Thymus (tissue), 11 donors: ENCODE results near the gene RFLNA. TPM values are rescaled to one million over a fixed set of nuclear protein-coding genes. Genes with fewer than 3 reads are reported as not detected.

Experiments
- DNase-seq, 9 donors: peaks; one replicate each; pipeline ENCODE4 v3.0.0-alpha.2; 2013; ENCODE audit warnings: low spot score in 9 of 9, low read depth in 6 of 9, missing footprints in 1 of 9
- H3K27ac ChIP-seq, 2 donors: one replicate each; pipeline ENCODE4 v1.5.1; 2013; ENCODE audit warnings: control low read depth in 1 of 2, low read depth in 1 of 2, low read length in 1 of 2, mild to moderate bottlenecking in 1 of 2, moderate library complexity in 1 of 2
- H3K27me3 ChIP-seq, 2 donors: one replicate each; pipeline ENCODE4 v1.5.1; 2013; ENCODE audit warnings: low read length in 1 of 2; ENCODE audit not compliant: control insufficient read depth in 2 of 2, insufficient read depth in 1 of 2
- H3K36me3 ChIP-seq, 2 donors: one replicate each; pipeline ENCODE4 v1.5.1; 2013; ENCODE audit warnings: low read length in 1 of 2, mild to moderate bottlenecking in 1 of 2, moderate library complexity in 1 of 2; ENCODE audit not compliant: control insufficient read depth in 2 of 2, insufficient read depth in 2 of 2
- H3K4me1 ChIP-seq, 2 donors: one replicate each; pipeline ENCODE4 v1.5.1; 2013; ENCODE audit warnings: low read length in 2 of 2; ENCODE audit not compliant: control insufficient read depth in 2 of 2, insufficient read depth in 2 of 2
- H3K4me3 ChIP-seq, 2 donors: one replicate each; pipeline ENCODE4 v1.5.1; 2013; ENCODE audit warnings: low read length in 2 of 2, control low read depth in 1 of 2, mild to moderate bottlenecking in 1 of 2
- H3K9me3 ChIP-seq, 2 donors: one replicate each; pipeline ENCODE4 v1.5.1; 2013; ENCODE audit warnings: low read length in 1 of 2, mild to moderate bottlenecking in 1 of 2; ENCODE audit not compliant: control insufficient read depth in 2 of 2, insufficient read depth in 1 of 2
- WGBS: extraction: QIAGEN DNeasy Blood & Tissue Kit; methylation state at CpG from one replicate; pipeline ENCODE4 v1.1.7; 2013; 5-methylcytosine and 5-hydroxymethylcytosine counted together
- polyA plus RNA-seq: library from polyadenylated mRNA; stranded (reverse); fragments of 200-250 nt; gene quantifications from one replicate; pipeline ENCODE4 v1.2.3, GENCODE V29; 2013
- total RNA-seq: library from RNA; stranded (reverse); fragments of 120-200 nt; gene quantifications from one replicate; pipeline ENCODE4 v1.2.4, GENCODE V29; 2013
- donor health status: healthy.

RFLNA gene
- total and polyA plus RNA-seq, 2 donors: 0.33 to 0.59 TPM

DNA sequence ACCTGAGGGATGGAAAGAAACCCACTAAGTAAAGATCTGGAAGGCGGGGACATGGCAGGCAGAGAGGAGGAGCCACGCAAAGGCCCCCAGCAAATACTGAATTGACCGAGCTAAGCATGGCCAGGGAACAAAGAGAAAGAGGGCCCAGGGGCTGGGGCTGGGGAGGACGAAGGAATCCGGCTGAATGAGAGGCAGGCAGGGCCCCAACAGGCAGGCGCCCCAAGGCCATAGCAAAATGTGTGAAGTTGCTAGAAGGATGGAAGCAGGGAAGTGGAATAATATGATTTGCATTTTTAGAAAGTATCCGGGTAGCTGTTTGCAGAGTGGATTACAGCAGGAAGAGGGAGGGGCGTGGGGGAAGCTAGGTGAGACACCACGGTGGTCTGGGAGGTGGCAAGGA lies 49.1 kb downstream of the RFLNA start:
- no peak overlapping the region for H3K27ac ChIP-seq
- H3K9me3 ChIP-seq: no peaks in the 10 kb centered on the region
- H3K27me3 ChIP-seq: no peaks in the 10 kb centered on the region
- DNase-seq: no peak
- peaks cover 87 to 91% of the 10 kb centered on the region in 2 donors for H3K36me3 ChIP-seq
- WGBS: 97% methylated on average over 9 of the region's 9 CpGs
- no peak overlapping the region for H3K4me3 ChIP-seq
- H3K4me1 ChIP-seq: no peaks in the 10 kb centered on the region

DNA sequence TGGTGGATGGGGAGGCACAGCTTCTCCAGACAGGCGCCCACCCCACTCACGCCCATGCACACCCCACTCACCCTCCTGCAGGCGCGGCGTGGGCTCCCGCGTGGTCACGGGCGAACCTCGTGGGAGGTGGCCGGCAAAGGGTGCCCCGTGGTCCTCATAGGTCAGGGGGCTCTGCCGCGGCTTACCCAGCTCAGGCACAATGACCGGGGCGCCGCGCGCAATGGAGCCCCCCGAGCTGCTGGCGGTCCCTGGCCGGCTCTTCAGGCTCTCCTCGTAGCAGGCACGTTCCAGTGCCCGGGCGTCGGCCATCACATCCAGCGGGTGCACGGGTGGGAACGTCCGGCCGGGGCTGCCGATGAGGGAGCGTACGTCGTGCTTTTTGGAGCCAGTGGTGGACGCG lies 49.6 kb downstream of the RFLNA start:
- Histone ChIP-seq H3K27ac (no peak overlapping the region), H3K4me1 (no peaks in the 10 kb centered on the region), H3K27me3 (no peaks in the 10 kb centered on the region), H3K4me3 (no peak overlapping the region), H3K9me3 (no peaks in the 10 kb centered on the region), H3K36me3 (peaks cover 92 to 94% of the 10 kb centered on the region in 2 donors)
- DNase-seq: no peak
- 99% methylated on average over 38 of the region's 38 CpGs for WGBS

DNA sequence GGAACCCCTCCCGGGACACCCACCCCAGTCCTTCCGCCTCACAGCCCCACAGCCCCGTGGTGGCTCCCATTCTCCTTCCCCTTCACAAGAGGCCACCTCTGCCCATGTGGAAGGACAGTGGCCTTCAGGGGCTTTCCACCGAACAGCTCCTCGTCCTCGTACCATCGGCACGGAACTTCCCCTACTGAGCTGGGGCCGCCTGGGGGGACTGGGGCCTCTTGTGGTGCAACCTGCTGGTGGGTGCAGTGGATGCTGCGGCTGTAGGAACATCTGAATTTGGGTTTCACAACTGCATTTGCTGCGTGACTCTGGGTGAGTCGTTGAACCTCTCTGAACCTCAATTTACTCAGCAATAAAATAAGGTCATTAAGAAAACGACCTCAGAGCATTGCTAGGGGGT lies 50.9 kb downstream of the RFLNA start:
- 98% methylated on average over 13 of the region's 13 CpGs for WGBS
- Histone ChIP-seq H3K4me3 (no peak overlapping the region), H3K27me3 (no peaks in the 10 kb centered on the region), H3K4me1 (no peaks in the 10 kb centered on the region), H3K36me3 (peaks cover 92 to 94% of the 10 kb centered on the region in 2 donors), H3K9me3 (no peaks in the 10 kb centered on the region), H3K27ac (no peak overlapping the region)
- no peak for DNase-seq

DNA sequence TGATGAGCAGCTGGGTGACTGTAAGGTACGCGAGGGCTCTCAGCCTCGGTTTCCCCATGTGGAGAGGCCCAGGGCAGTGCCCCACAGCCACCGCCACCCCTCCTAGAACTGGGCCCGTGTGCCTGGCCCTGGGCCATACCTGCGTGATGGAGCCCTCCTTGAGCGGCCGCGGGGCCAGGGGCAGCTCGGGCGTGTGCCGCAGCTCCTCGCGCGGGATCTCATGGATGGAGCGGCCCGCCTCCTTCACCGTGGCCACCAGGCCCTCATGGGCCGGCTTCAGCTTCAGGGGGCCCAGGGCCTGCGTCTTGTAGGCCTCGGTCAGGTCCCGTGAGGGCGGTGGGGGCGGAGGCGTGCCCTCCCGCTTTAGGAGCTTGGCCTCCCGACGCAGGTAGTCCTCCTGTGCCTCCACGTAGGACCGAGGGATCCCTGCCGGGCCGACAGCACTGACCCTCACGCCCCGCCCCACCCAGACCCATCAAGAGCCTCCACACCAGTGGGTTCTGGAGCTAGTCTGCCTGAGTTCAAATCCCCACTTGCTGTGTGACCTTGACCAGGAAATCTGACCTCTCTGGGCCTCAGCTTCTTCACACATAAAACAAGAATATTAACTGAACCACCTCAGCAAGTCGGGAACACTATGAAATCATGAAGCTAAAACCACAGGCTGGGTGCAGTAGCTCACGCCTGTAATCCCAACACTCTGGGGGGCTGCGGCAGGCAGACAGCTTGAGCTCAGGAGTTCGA lies 51.7 kb downstream of the RFLNA start:
- H3K27ac ChIP-seq: no peak overlapping the region
- no peaks in the 10 kb centered on the region for H3K9me3 ChIP-seq
- peaks cover 92 to 96% of the 10 kb centered on the region in 2 donors for H3K36me3 ChIP-seq
- no peak overlapping the region for H3K4me3 ChIP-seq
- no peaks in the 10 kb centered on the region for H3K4me1 ChIP-seq
- WGBS: 98% methylated on average over 38 of the region's 38 CpGs
- no peak for DNase-seq
- no peaks in the 10 kb centered on the region for H3K27me3 ChIP-seq

DNA sequence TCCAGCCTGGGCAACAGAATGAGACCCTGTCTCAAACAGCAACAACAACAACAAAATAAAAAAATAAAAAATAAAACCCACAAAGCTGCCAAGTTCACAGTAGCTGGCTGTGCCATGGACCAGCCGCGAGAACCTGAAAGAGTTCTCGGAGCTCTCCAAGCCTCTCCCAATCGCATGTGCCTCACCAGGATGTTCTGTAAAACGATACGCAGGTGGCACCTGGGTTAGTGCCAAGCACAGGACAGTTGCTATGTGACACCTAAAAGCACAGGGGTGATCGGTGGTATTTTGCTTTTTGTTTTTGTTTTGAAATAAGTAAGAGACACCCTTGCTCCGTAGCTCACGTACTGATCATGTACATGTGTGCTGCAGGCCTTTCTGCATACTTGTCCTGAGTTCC lies 52.4 kb downstream of the RFLNA start:
- DNase-seq: no peak
- Histone ChIP-seq H3K4me1 (no peaks in the 10 kb centered on the region), H3K9me3 (no peaks in the 10 kb centered on the region), H3K27me3 (no peaks in the 10 kb centered on the region), H3K36me3 (peaks cover 94 to 96% of the 10 kb centered on the region in 2 donors), H3K27ac (no peak overlapping the region), H3K4me3 (no peak overlapping the region)
- WGBS: 97% methylated on average over 9 of the region's 9 CpGs

DNA sequence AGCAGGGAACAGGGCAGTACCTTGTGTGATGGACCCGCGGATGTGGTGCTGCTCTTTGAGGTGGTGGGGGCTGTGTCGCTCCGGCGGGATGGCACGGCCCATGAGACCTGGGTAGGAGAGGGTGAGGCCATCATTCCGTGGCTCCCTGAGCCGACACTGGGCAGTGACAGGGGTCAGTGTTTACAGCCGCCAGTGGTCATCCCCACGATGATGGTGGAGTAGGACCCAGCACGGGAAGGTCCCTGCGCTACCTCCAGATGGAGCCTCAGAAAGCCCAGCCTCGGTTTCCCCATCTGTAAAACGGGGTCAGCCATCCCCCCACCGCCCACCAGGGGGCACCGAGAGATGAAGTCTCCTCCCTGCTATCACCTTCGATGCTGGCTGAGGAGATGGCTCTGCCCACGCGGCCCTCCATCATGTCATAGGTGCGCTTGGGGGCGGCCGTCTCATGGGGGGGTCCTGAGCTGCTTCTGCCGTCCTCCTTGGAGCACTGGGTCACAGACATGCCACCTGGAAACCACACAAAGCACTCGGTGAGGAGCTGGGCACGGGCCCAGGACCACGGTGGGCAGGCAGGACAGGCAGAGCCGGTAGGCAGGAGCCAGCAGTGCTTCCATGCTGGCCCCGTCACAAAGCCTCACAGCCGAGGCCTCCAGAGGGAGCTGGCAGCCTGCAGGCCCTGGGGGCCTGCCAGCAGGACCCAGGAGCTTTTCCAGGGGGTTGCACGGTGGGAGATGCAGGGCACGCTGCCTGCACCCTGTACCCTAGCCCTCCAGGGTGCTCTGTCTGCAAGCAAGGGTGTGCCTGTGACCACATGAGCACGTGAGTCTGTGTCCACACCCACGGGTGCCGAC lies 53.1 kb downstream of the RFLNA start:
- Histone ChIP-seq H3K9me3 (no peaks in the 10 kb centered on the region), H3K4me1 (no peaks in the 10 kb centered on the region), H3K4me3 (no peak overlapping the region), H3K36me3 (peaks cover 96 to 97% of the 10 kb centered on the region in 2 donors), H3K27me3 (no peaks in the 10 kb centered on the region), H3K27ac (no peak overlapping the region)
- 97% methylated on average over 34 of the region's 34 CpGs for WGBS
- DNase-seq: peak in 4 of 9 donors; percentile 8 to 21 (median 12)

DNA sequence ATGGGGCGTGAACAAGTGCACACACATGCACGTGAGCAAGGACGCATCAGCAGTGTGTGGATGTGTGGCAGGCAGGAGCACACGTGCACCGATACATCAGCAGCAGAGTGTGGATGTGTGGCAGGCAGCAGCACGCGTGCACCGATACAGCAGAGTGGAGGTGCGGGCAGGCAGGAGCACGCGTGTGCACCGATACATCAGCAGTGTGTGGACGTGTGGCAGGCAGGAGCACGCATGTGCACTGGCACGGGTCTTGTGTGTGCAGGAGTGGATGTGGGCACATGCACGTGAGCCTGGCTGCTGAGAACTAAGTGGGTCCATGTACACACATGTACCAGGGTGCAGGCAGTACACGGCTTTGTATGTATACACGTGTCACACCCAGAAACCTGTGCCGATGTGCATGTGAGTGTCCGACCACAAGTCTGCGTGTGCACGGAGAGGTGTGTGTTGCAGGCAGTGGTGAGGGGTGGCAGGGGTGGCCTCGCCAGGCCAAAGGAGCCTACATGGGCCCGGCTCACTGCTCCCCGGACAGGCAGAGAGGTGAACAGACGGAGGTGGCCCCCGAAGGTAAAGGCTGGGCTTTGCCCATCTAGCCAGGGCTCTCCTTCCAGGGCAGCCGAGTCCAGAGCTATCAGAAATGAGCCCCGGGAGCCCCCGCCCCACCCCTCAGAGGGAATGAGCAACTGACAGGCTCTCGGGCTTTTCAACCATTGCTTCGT lies 53.9 kb downstream of the RFLNA start:
- H3K27me3 ChIP-seq: no peaks in the 10 kb centered on the region
- peaks cover 96 to 97% of the 10 kb centered on the region in 2 donors for H3K36me3 ChIP-seq
- WGBS: 98% methylated on average over 32 of the region's 32 CpGs
- no peak for DNase-seq
- H3K9me3 ChIP-seq: no peaks in the 10 kb centered on the region
- no peak overlapping the region for H3K4me3 ChIP-seq
- H3K27ac ChIP-seq: no peak overlapping the region
- no peaks in the 10 kb centered on the region for H3K4me1 ChIP-seq

DNA sequence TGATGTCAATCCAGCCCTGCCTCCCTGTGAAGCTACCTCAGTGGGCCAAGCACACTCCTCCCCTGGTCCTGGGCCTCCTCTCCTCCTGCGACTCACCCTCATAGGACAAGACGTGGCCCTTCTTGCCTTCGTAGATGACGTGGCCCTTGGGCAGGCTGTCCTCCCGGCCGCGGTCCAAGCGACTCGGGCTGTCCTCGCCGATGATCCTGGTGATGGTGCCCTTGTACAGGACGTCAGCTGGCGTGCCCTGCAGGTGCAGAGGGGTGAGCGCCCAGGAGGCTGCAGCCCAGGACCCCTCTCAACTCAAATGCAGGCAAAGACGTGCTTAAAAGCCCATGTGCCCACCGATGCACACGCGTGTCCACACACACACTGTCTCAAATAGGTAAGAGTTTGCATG lies 55.6 kb downstream of the RFLNA start:
- Histone ChIP-seq H3K4me1 (no peaks in the 10 kb centered on the region), H3K36me3 (peaks cover 96 to 97% of the 10 kb centered on the region in 2 donors), H3K27ac (no peak overlapping the region), H3K4me3 (no peak overlapping the region), H3K9me3 (no peaks in the 10 kb centered on the region), H3K27me3 (no peaks in the 10 kb centered on the region)
- DNase-seq: no peak
- 99% methylated on average over 18 of the region's 18 CpGs for WGBS

DNA sequence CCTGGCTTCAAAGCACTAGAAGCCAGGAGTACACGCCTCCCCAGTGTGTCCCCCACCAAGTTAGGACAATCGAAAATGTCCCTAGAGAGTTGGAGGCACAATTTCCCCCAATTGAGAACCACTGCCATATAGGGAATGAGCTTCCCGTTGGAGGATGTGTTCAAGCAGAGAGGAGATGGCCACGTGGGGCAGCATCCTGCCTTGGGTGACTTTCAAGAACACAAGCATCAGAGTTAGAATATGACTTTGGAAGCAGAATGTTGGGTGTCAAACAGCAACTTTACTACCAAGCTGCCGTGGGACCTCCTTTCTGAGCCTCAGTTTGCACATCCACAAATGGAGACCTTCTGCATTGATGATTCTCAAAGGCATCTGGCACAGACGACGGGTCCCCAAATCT lies 56.5 kb downstream of the RFLNA start:
- Histone ChIP-seq H3K27ac (no peak overlapping the region), H3K4me3 (no peak overlapping the region), H3K9me3 (no peaks in the 10 kb centered on the region), H3K27me3 (no peaks in the 10 kb centered on the region), H3K36me3 (peaks cover 94 to 96% of the 10 kb centered on the region in 2 donors), H3K4me1 (no peaks in the 10 kb centered on the region)
- DNase-seq: no peak
- WGBS: 97% methylated on average over 7 of the region's 7 CpGs
